ENCODE results near the gene TPRG1. TPM values are rescaled to one million over a fixed set of nuclear protein-coding genes. Genes with fewer than 3 reads are reported as not detected.

The TPRG1 gene
- total RNA-seq, 1 donor, result 1.3 TPM

DNA sequence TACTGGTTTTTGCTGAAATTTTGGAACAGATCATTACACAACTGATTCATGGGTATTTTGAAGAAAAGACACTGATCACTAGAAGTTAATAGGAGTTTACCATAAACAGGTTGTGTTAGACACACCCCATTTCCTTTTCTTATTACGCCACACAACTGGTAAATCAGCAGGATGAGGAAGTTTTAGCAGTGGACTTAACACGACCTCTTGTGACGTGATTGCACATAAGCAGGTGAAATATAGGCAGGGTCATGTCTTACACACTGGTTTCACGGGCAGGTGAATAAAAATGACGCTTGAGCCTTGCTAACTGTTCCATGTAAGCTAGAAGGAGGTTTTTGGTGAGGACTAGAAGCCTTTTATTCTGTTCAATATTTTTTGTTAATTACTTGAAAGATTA, 27.1 kb upstream of the TPRG1 start:
- H3K4me3 ChIP-seq (ENCODE audit: low read depth, low read length), result no peak overlapping the region
- DNase-seq (ENCODE audit: low read depth), result peak; percentile 74
- TF ChIP-seq, protein P1, sequence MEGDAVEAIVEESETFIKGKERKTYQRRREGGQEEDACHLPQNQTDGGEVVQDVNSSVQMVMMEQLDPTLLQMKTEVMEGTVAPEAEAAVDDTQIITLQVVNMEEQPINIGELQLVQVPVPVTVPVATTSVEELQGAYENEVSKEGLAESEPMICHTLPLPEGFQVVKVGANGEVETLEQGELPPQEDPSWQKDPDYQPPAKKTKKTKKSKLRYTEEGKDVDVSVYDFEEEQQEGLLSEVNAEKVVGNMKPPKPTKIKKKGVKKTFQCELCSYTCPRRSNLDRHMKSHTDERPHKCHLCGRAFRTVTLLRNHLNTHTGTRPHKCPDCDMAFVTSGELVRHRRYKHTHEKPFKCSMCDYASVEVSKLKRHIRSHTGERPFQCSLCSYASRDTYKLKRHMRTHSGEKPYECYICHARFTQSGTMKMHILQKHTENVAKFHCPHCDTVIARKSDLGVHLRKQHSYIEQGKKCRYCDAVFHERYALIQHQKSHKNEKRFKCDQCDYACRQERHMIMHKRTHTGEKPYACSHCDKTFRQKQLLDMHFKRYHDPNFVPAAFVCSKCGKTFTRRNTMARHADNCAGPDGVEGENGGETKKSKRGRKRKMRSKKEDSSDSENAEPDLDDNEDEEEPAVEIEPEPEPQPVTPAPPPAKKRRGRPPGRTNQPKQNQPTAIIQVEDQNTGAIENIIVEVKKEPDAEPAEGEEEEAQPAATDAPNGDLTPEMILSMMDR (IDR thresholded peaks at IDR 0.05; ENCODE audit: insufficient read depth, low read depth, low read length), result peak; percentile 42

DNA sequence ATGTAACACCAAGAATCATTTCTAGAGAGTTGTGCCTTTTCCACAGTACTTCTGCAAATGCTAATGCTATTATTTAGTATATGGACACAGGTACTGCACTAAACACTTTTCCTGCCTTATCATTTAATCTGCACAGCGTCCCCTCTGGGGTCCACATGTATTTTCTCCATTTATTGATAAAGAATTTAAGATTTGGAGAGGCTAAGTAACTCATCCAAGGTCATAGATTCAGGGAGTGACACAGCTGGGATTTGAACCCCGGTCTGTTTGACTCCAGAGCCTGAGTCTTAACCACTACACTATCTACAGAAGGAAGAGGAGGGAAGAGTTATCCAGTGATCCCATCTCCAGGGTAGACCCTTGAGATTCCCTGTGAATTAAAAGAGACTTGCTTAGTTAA, 24.9 kb upstream of the TPRG1 start:
- no peak for DNase-seq (ENCODE audit: low read depth)
- H3K4me3 ChIP-seq (ENCODE audit: low read depth, low read length), result no peak overlapping the region
- TF ChIP-seq, protein P1 (IDR thresholded peaks at IDR 0.05; ENCODE audit: insufficient read depth, low read depth, low read length), result no peak

DNA sequence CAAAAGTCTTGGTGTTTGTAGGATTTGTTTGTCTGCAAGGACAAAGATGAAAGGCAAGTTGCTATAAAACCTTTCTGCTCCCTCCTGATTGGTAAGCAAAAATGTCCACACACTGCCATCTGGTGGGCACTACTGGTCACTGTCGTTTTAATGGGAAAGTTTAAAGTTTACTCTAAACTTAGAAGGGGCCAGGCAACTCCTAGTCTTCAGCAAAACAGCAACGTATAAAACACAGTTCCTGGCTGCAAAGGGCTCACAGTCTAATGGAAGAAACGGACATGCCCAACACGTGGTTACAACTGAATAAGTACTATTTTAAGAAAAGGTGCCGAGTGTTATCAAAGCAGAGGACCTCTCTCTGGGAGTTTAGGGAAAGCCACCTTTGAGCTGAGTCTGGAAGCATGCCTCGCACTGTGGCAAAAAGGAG, 23.7 kb upstream of the TPRG1 start:
- TF ChIP-seq, protein P1 (IDR thresholded peaks at IDR 0.05; ENCODE audit: insufficient read depth, low read depth, low read length), result peak; percentile 73
- DNase-seq (ENCODE audit: low read depth), result peak; percentile 71
- no peak overlapping the region for H3K4me3 ChIP-seq (ENCODE audit: low read depth, low read length)

DNA sequence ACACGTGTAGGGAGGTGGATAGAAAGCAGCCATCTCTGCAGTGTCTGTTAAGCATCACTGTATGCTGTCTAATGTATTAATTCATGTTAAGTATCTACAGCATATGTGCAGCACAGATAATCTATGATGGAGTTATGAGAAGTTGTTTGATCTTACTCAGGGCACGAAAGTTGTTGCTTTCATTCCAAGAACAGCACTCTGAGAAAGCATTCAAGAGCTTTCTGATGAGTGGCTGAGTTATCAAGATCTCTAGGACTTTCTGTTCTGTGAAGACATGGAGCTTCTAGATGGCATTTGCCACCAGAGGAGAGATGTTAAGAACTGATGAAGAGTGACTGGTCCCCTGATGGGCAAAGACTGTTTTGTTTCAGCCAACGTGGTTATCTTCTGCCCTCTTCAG, 22.6 kb upstream of the TPRG1 start:
- TF ChIP-seq, protein P1 (IDR thresholded peaks at IDR 0.05; ENCODE audit: insufficient read depth, low read depth, low read length), result no peak
- no peak overlapping the region for H3K4me3 ChIP-seq (ENCODE audit: low read depth, low read length)
- DNase-seq (ENCODE audit: low read depth), result no peak

DNA sequence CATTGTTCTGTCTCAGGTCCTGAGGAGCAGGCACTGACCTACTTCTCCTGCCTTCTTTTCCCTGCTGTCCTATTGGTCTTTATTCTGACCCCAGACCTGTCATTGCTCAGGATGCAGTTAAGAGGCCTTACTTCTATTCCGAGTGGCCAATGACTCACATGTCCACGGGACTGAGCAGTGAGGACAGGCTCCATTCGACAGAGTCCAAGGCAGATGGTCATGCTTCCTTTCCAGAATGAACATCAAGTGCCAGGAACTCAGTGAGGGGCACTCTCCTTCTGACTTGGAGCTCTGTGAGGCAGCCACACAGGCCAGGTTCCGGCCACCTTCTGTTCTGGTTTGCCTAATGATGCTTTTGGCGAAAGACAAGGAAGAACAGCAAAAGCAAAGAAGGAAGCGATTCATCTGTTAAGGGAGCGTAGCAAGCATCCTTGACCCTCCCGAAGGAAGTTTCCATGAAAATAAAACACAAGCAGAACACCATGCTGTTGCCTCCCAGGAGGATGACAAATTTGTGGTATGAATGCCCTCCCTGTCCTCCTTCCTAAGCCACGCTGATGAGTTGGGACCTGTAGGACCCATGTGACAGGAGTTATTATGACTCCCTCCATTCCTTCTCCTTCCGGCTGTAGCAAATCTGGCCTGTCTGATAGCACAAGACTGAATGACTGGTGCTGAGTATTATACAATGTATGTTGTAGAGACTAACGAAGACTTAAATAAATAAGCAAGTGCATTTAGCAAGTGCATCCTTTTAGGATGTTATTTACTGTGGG, 14.4 kb upstream of the TPRG1 start:
- DNase-seq (ENCODE audit: low read depth), result no peak
- TF ChIP-seq, protein P1 (IDR thresholded peaks at IDR 0.05; ENCODE audit: insufficient read depth, low read depth, low read length), result no peak
- no peak overlapping the region for H3K4me3 ChIP-seq (ENCODE audit: low read depth, low read length)

DNA sequence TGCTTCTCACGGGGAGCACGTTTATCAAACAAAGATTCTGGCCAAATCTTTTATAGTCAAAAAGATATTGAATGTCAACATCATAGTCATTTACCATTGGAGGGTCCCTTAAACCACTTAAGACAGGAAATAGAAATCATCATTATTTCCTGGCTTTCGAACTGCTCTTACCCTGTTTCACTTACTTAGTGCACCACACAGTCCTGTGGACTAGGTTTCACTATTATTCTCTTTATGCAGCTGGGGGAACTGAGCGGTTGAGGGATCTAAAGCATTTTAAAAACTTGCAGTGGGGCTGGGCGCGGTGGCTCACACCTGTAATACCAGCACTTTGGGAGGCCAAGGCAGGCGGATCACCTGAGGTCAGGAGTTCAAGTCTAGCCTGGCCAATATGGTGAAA, 13.7 kb upstream of the TPRG1 start:
- TF ChIP-seq, protein P1 (IDR thresholded peaks at IDR 0.05; ENCODE audit: insufficient read depth, low read depth, low read length), result no peak
- H3K4me3 ChIP-seq (ENCODE audit: low read depth, low read length), result no peak overlapping the region
- DNase-seq (ENCODE audit: low read depth), result no peak

Data from fibroblast of villous mesenchyme (primary cell).